ENCODE measurements around the gene KMT2C. TPM values are rescaled to one million over a fixed set of nuclear protein-coding genes. Genes with fewer than 3 reads are reported as not detected.
"Not testable (repeated sequence)": the region's sequence is repeated elsewhere in the genome, so short reads cannot be mapped to it uniquely, and the experiment has no call there.

Gene KMT2C
- total and polyA plus RNA-seq, 2 of the 8 experiments (the other 6 are each of a cell fraction or from before 2014, with no cell fraction given): 9.1 to 40.8 TPM

DNA sequence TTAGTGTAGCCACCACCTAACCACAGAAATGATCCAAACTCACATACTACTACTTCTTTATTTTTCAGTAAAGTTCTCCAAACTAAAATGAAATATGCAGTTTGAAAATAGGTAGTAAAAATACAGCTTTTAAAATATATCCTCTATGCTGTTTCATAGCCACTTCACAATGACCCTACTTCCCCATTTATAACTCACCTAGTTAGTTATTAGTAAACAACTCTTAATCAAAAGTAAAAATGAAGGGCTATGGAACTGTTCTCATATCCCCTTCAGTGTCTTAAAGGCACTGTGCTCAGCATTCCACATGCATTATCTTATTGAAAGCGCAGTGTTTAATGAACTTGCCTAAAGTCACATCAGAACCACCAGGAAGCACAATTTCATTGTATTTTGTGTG lies 43.5 kb downstream of the KMT2C start (continued):
- TF ChIP-seq KDM1A (IDR thresholded peaks at IDR 0.05; ENCODE audit: borderline replicate concordance, low read length): no peak
- no peak for TF ChIP-seq MAX (IDR thresholded peaks at IDR 0.05)
- no peak for TF ChIP-seq GTF2F1 (IDR thresholded peaks at IDR 0.05; ENCODE audit: borderline replicate concordance, low read depth, low read length)

- H3K4me2 ChIP-seq (ENCODE audit: insufficient read depth in 1 of 2, low read depth in 2 of 2, low read length in 2 of 2); H4K8ac ChIP-seq (ENCODE audit: extremely low read depth, insufficient read depth, low read length); POLR2A ChIA-PET (ENCODE audit: partially characterized antibody); H2BK20ac ChIP-seq (ENCODE audit: low read length); H3K23me2 ChIP-seq (ENCODE audit: low read depth, low read length); H3K27ac ChIP-seq (ENCODE audit: low read depth, low read length); H3K4me1 ChIP-seq (replicated peaks in 1 of 4; ENCODE audit: control insufficient read depth in 3 of 4, insufficient read depth in 4 of 4, low read length in 3 of 4); H3K79me1 ChIP-seq (ENCODE audit: low read depth, low read length); H3K36me3 ChIP-seq (ENCODE audit: control insufficient read depth in 2 of 4, insufficient read depth in 4 of 4, low read length in 3 of 4); H3K4ac ChIP-seq (replicated peaks; ENCODE audit: insufficient read length, low read depth, low read length); H4K91ac ChIP-seq (replicated peaks; ENCODE audit: insufficient read length, low read length); DNase-seq (ENCODE audit: low read depth in 1 of 2, low spot score in 2 of 2); H3K56ac ChIP-seq (replicated peaks; ENCODE audit: insufficient read length, low read depth, low read length); H2BK120ac ChIP-seq (replicated peaks; ENCODE audit: low read depth, low read length); H4K5ac ChIP-seq (ENCODE audit: insufficient read length, low read depth, low read length); H2AK5ac ChIP-seq (ENCODE audit: low read depth, low read length); H3K4me3 ChIP-seq (ENCODE audit: extremely low read depth in 1 of 4, insufficient read depth in 2 of 4, low read depth in 3 of 4, low read length in 4 of 4); H4K20me1 ChIP-seq (replicated peaks in 1 of 2; ENCODE audit: control insufficient read depth in 1 of 2, insufficient read depth in 2 of 2, low read length in 2 of 2); H2BK5ac ChIP-seq (ENCODE audit: low read depth, low read length); H2BK12ac ChIP-seq (ENCODE audit: low read depth, low read length); H3K27me3 ChIP-seq (replicated peaks in 1 of 4; ENCODE audit: control insufficient read depth in 3 of 4, extremely low read depth in 1 of 4, insufficient read depth in 3 of 4, low read length in 3 of 4); H3K9ac ChIP-seq (replicated peaks in 1 of 4; ENCODE audit: extremely low read depth in 1 of 4, low read depth in 3 of 4, low read length in 3 of 4); H3K14ac ChIP-seq (ENCODE audit: insufficient read length); H2BK15ac ChIP-seq (ENCODE audit: low read length); H3K23ac ChIP-seq (ENCODE audit: insufficient read length); H2AFZ ChIP-seq (ENCODE audit: low read length); H3K18ac ChIP-seq (ENCODE audit: extremely low read depth, low read length): not testable (repeated sequence)
- H3K79me2 ChIP-seq (ENCODE audit: control insufficient read depth in 1 of 2, insufficient read depth in 2 of 2, low read length in 2 of 2): peaks cover 6 to 73% of the 10 kb centered on the region in 2 experiments; a peak in 3 of 4 replicates
- peak; percentile 84 for FAIRE-seq
- peaks cover 14 to 15% of the 10 kb centered on the region in 2 experiments for H3K9me3 ChIP-seq (ENCODE audit: insufficient read depth in 2 of 2, low read depth in 1 of 2, low read length in 1 of 2)
- 64% methylated on average over 4 of the region's 5 CpGs; no CpG with 5 or more reads in 1 of the 2 experiments for WGBS, 2 experiments (ENCODE audit: extremely low coverage in 1 of 2, insufficient coverage in 1 of 2, insufficient read length in 1 of 2, insufficient replicate concordance in 2 of 2, low coverage in 1 of 2, low lambda C conversion rate in 2 of 2, missing lambda C conversion rate in 1 of 2)
- CTCF ChIA-PET (ENCODE audit: partially characterized antibody): interaction anchor here (0.6 kb wide), 2 partner anchors 59 to 484 kb away, joined by 3 read pairs; no protein-coding TSS in a partner anchor
Observed at GRCh38 chr7:152386136-152386764, 49.6 kb downstream of the KMT2C start.

Measured in H1 (cell line).